OCI-M2 (cell line): ENCODE results near the gene UNC5B.
"Not testable (repeated sequence)": the region's sequence is repeated elsewhere in the genome, so short reads cannot be mapped to it uniquely, and the experiment has no call there.

Experiments
- DNase-seq: peaks from one replicate; lab custom pipeline; 2025; ENCODE audit not compliant: unreplicated experiment; lab: John Stamatoyannopoulos, UW

The UNC5B gene

DNA sequence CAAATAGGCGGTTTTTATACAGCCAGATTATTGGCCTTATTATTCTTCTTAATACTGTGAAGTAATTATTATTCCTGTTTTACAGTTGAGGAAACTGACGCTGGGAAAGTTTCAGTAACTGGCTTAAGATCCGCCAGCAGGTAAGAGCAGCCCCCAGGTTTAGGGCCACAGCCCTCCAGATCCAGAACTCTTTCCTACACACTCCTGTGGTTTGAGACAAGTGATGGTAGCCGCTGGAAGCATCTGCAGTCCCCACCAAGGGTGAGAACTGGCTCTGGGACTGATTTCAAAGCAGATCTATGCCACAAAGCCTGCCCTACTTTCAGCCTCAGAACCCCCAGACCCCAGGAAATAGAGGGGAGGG is 3.0 kb upstream of the UNC5B start:
- DNase-seq = no peak

DNA sequence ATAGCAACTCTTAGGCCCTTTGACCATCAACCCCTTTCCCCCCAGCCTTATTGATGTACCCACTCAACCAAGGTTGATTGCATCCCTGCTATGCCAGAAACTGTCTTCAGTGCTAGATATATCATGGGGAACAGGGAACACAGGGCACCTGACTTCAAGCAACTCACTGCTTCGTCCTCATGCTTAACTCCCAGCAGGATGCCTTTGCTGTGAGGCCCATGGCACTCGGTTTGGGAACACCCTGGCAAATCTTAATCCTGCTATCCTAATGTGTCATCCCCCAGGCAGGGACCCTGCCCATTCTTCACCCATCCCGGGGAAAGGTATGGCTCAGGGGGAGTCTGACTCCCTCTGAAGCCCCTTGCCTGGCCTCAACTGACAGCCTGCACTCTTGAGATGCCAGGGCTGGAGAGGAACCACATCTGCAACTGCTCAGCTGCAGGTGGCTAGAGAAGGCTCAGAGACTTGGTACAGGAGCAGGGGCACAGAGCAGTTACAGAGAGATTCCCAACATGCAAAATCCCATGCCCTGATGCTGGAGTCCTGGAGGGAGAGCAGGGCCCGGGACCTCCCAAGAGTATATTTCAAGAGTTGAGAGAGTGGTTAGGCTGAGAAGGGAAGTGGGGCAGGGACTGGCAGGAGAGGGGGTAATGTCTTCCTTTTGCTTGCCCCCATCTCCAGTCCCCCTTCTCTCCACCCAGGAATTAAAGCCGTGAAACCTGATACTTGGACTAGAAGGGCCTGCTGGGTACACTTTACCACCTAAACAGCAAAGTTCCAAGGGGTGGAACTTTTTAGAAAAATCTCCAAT is 2.4 kb upstream of the UNC5B start:
- DNase-seq = no peak

DNA sequence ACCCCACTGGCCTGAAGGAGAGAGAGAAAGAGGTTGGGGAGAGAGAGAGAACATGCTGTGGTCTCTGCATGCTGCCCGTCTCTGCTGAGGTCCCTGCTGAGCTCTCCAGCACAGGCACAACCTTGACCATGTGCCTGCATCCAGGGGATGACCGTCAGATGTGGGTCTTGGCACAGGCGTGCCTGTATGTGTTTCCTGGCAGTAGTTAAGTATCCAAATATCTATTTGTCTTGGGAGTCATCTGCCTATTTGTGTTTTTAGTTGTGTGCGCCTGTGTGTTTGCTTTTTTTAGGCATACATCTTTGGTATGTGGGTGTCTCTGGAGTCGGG is 1.9 kb upstream of the UNC5B start:
- no peak for DNase-seq

DNA sequence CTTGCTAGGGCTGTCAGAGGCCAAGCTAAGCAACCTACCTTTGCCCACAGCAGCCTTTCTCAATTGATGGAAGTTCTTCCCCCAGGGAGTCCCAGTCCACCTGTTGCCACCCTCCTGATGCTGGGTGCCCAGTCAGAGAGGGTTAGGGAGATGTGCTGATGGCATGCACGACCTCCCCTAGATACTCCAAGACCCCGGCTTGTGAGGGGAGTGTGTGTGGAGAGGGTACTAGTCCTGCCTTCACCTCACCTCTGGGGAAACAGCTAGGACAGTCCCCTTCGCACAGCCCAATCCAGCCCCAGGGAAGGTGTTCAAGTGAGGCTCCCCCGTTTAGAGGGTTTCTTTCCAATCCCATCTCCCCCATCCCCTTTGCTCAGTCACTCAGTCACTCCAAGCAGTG is 1.3 kb upstream of the UNC5B start:
- DNase-seq = no peak

DNA sequence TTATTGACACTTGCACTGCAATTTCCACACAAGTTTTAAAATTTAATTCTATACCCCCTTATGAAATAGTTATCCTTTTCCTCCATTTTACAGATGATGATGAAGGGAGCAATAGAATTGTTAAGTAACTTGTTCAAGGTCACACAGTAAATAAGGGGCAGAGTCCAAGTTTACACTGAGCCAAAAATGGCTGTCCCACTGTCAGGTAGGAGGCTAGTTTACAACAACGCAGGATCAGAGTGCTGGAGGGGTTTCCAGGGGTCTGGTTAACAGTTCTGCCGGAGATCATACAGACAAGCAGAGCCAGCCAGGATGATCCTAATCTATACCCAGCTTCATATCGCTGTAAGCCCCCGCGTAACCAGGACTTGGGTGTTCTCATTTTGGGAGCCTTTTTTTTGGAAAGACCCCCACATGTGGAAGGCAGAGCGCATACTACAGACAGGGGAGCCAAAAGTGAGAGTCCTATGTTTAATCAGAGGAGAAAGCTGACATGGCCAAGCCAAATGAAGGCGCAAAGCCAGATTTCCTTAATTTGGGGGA is 524 bp upstream of the UNC5B start:
- no peak for DNase-seq

DNA sequence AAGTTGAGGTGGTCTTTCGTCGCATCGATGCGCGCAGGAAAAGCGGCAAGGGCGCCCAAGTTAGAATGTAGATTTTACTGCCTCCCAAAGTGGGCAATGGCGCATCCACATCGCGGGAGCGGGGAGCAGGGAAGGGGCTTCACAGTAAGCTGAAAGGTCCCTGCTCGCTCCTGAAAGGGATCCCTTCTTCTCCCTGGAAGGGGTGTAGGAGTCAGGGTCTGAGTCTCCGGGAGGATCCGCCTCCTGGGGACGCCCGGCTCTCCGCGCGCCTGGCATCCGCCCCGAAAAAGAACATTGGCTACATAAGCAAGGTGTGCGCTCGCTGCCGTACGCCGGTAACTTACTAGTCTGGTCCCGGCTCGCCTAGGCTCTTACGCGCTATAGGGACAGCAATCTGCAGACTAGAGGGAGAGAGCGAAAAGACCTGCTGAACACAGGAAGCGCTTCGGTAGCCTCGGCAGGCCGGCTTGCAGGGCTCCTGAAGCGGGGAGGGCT is 804 bp downstream of the UNC5B start:
- no peak for DNase-seq

DNA sequence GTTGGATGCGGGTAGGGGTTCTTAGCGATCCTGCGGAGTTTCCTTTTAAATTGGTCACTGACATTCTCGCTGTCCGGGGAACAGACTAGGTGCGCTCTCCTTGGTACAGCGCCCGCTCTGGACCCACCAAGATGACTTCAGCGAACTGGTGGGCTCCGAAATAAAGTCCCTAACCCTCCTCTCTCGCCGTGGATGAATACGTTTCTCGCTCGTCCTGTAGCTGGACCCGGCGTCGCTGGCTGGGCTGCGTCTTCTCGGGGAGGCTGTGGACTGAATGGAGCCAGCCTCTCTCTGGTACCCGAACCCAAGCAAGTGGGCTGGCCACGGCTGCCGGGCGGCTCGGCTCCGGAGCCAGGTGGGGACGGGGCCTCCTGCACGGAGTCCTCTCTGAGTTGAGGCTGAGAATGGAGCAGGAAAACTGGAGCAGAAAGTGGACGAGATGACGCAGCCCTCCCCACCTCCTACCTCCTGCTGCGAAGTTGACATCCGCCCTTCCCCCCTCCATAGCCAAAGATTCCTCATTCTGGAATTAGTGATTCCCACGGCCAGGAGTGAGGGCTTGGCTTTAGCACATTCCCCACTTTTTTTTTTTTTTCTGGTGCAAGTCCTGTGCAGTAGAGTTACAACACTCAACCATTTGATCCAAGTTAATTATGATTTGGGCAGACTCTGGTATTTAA is 1.5 kb downstream of the UNC5B start:
- no peak for DNase-seq

DNA sequence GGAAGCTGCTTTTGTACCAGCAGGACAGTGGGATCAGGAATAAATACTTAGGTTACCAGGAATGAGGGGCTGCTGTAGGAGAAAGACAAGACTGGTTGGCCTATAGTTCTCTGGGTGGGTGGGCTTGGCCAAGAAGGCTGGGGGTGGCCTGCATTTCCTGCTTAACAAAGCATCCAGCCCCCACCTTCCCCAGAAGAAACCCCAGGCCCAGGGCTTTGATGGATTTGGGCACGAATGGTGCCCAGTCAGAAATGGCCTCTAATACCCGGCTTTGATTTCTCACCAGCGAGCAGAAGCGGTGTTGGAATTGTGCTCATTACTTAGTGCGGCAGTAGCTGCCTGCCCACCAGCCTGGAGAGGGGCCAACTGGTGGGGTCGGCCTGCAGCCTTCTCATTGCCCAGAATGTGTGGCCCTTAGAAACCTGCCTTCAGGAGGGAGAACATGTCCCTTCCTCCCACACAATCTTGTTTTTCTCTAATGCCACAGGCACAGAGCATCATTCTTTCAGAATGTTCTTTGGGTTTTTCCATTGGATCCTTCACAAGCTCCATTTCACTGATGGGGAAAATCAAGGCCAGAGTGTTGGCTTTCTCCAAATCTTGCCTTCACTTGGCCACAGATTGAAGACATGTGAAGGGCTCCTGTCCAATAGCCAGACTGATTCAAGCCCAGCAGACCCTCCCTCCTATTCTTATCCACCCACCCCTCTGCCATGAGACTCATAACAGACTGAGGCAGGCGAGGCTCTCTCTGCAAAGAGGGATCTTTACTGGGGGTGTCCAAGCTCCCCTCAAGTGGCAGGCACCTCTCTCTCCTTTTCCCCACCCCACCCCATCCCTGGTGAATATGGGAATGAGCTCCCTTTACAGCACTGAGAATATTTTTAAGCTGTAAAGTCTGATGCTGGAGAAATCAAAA is 2.5 kb downstream of the UNC5B start:
- no peak for DNase-seq

DNA sequence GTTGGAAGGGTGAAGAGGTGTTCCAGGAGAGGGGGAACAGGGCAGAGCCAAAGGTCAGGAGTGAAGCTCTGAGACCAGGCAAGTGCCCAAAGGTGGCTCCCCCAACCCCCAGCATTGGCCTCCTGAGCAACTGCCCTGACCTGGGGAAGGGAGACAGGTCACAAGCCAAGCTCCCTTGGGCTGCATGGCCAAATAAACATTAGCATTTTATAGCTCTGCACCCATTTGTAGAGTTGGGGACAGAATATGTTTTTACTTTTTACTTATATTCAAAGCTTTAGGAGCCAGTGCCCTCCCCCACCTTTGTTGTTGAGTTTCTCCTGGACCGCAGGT is 4.0 kb downstream of the UNC5B start:
- DNase-seq = no peak

DNA sequence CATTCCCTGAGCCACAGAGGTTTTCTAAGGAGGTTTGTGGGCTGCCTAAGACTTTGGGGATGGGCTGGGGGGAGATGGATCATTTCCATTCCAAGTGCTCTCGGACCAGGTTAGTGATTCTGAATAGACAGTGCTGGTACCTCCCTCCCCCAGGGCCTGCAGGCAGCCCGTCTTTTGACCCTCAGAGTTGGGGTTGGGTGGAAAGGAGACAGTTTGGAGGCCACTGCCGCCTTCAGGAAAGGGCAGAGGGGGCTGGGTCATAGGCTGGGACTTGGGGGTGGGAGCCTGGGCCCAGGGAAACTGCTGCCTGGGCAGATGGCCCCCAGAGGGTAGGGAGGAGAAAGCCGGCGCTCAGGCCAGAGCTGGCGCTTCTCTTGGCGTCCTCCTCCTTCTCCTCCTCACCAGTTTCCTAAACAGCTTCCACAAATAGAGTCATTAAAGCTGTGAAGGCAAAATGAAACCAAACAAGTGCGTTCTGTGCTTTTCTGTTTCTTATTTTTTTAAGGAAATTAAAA is 4.4 kb downstream of the UNC5B start:
- DNase-seq = no peak

DNA sequence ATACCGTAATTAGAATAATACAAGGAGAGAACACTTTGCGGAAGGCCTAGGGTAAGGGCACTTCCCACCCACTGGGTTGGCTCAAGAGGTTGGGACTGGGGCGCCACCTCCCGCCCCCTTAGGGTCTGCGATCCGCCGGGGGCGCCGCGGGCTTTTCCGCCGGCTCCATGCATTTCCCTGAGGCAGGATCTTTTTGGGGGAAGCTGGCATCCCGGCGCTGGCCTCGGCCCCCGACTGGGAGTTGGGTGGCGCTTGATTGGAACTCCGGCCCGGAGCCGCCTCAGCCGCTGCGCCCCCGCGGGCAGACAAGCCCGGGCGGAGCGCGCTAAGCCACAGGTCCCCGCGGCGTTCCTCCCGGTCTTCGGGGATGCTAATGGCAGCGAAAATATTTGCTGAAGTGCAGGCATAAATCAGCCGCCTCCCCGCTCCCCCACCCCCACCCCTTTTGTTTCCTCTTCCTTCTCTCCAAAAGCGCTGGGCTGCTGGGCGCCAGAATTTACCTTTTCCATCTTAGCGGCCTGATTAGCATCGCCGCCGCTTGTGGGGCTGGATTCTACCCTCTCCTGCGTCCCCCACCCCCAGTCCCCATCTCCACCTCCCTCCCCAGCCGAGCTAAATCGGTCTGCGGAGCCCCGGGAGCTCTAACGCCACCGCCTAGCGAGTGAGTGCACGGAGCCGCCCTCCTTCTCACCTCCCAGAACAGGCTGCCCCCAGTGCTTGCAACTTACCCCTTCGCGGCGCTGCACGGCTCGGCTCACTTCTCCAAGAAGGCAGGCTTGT is 5.1 kb downstream of the UNC5B start:
- DNase-seq = no peak

DNA sequence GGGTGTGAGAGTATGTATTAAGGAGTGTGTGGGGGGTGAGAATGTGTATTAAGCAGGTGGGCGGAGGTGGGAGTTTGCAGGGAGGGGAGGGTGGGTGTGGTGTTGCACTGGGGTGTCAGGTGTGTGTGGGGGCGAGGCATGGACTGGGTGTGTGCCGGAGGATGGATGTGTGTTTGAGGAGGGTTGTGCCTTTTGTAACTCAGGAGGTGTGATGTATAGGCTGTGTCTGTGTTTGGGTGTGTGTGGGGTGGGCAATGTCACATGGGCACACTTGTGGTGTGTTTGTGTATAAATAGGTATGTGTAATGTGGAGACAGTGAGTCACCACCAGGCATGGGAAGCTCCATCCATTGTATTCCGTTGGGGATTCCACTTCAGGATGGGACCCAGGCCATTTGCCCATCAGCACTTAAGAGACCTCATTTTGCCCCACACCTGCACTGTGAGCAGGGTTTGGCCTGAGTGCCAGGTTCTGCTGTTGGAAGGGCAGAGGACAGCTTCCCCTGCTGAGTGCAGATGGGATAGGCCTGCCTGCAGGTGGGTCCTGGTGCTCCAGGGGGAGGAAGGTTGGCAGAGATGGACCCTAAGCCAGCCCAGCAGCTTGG is 5.8 kb downstream of the UNC5B start:
- no peak for DNase-seq

DNA sequence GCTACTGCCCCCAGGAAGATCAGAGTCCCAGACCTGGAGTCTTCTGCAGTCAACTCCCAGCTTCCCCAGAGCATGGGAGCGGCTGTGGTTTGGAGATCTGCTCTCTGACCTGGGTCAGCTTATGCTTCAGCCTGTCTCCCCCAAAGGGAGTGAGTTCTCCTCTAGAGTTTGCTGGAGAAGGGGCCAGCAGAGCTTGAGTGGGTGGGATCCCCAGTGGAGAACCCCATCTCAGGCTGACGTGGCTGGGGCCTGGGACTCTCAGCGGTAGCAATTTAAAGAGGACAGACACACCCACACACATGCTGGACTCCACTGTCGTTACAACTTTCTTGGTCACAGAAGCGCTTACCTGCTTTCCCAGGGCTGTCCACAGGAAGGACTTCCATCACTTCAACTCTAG is 6.3 kb downstream of the UNC5B start:
- DNase-seq = no peak

DNA sequence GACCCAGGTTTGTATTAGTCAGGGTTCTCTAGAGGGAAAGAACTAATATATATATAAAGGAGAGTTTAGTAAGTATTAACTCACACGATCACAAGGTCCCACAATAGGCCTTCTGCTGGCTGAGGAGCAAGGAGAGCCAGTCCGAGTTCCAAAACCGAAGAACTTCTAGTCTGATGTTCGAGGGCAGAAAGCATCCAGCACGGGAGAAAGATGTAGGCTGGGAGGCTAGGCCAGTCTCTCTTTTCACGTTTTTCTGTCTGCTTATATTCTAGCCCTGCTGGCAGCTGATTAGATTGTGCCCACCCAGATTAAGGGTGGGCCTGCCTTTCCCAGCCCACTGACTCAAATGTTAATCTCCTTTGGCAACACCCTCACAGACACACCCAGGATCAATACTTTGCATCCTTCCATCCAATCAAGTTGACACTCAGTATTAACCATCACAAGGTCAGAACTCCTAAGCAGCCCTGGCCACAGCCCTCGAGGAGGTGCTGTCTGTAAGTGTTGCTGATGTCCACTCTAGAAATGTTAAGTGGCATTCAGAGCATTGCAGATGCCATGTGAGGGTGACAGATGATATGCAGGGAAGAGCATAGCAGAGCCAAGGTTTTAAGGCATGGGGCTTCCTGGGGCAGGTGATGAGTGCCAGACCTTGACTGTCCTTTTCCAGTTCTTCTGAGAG is 7.0 kb downstream of the UNC5B start:
- DNase-seq = not testable (repeated sequence)

DNA sequence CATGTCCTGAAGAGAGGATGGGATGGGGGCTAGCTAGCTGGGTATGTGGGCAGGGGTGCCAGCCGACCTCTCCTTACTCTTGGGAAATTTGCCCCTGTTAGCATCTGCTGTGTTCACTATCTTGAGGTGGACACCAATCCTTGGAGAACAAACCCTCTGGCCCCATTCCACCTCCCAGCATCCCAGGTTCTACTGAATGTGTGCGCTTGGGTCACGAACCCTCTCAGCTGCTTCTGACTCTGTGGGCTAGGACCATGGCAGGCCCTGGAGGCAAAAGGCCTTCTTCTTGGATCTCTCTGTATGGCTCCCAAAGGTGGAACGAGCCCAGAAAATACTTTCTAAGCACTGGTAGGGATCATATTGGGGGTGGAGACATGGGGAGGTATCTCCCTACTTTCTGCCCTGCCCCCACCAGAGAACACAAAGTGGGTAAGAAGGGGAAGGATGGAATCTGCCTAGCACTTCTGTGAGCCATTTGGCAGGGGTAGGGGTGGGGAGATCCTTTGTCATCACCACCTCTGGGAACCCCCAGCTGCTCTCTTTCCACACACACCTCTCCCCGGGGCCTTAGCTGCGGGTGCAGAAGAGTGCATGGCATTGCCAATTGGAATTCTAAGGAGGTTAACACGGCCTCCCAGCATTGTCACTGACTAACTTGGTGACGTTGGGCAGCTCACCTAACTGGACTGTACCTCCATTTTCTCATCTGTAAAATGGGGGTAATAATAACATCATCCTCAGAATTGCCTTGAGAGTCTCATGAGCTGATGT is 7.7 kb downstream of the UNC5B start:
- DNase-seq = no peak

DNA sequence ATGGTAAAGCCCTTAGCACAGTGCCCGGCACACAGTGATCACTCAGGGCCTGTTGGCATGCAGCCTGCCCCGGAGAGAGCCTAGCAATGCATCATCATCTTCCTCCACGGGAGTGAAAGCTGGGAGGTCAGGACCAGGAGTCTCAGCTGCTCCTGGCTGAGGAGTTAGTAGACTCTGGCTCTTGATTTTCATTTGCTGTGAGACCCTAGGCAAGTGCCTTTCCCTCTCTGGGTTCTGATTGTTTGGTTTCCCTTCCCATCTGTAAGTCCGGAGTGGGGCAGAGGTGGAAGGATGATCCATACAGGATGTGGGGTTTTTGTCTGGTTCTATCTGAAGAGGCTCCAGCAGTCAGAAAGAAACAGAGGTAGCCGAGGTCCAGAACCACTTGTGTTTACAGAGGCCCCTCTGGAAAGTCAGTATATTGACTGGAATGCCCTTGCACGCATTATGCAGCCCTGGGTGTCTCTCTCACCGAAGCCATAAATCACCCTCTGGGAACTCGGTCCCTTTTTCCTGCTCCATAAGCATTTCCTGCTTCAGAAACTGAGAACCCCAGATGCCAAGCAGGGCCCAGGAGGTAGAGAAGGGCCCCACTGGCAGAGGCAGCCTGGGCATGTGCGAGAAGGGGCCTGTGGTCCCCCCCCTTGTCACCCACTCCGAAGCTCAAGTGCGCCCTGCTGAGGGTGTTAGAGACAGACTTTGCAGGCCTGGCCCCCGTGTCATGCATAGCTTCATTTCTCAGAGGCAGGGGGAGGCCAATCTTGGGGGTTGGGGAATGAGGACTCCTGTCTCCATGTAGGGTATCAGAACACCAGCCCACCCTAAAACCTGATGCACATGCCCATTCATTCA is 8.5 kb downstream of the UNC5B start:
- no peak for DNase-seq

DNA sequence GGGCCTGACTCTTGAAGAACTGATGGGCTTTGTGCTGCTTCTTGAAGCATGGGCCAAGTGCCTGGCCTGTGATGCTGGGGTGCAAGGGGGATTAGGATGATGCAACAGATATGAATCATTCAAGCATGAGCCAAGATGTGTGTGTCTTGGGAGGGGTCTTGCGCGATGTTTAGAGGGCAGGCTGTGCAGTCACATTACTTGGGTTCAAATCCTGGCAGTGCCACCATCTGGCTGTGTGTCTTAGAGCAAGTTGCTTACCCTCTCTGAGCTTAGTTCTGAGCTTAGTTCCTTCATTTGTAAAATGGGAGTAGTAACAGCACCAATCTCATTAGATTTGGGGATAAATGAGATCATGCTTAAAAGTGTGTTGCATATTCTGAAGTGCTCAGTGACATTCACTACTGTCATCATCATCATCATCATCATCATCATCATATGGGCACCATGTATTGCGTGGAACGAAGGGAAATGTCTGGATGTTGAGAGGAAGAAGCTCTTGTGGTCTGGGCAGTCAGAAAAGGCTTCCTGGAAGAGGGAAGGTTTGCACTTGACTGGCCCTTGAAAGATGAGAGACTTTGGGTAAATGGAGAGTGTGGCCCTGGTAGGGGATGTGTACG is 9.3 kb downstream of the UNC5B start:
- no peak for DNase-seq
